GM12878 (cell line): ENCODE results near the gene AURKAIP1. TPM values are rescaled to one million over a fixed set of nuclear protein-coding genes. Genes with fewer than 3 reads are reported as not detected.

Experiments used
- ZBTB33 ChIP-seq: fragments of 450-650 bp; IDR thresholded peaks from 2 replicates; pipeline ENCODE4 v1.6.1; 2017; ENCODE audit warnings: mild to moderate bottlenecking
- polyA plus RNA-seq, 11 experiments: library from polyadenylated mRNA; depleted of rRNA in 4 of 11; unstranded in 6 of 11; stranded (reverse) in 5 of 11; fragments of >200 nt; fragmentation: Nextera tagmentation in 4 of 11; fragmentation: Illumina TruSeq in 1 of 11; extraction: Ambion mirVana in 4 of 11; extraction: Trizol in 1 of 11; gene quantifications; 1 replicate in 1 of 11; 2 replicates in 10 of 11; pipeline versions ENCODE4 v1.2.1 to v1.2.3, GENCODE V29; 2011 to 2016; ENCODE audit warnings: inconsistent platforms in 2 of 11, missing spikeins in 2 of 11, low read depth in 1 of 11
- total RNA-seq, 4 experiments: library from RNA; depleted of rRNA in 3 of 4; stranded (reverse); fragments of >200 nt in 3 of 4; fragmentation: Illumina TruSeq in 1 of 4; extraction: Trizol in 1 of 4; gene quantifications; 2 replicates each; pipeline versions ENCODE4 v1.2.1 to v1.2.3, GENCODE V29; 2013 to 2021
- TF ChIP-seq, protein P1 (sequence below): fragments of 450-650 bp; formaldehyde crosslinking; IDR thresholded peaks from 2 replicates; pipeline ENCODE4 v1.4.0; 2020; ENCODE audit warnings: mild to moderate bottlenecking, moderate library complexity
- TF ChIP-seq, protein P2 (sequence below): fragments of 450-650 bp; IDR thresholded peaks from 2 replicates; pipeline ENCODE4 v1.6.1; 2017; ENCODE audit warnings: antibody characterized with exemption, mild to moderate bottlenecking, moderate library complexity

AURKAIP1 gene
- total and polyA plus RNA-seq, 10 of the 15 experiments (the other 5 are each of a cell fraction or from before 2014, with no cell fraction given), result 6.5 to 366 (median 120) TPM

- TF ChIP-seq, protein P1, sequence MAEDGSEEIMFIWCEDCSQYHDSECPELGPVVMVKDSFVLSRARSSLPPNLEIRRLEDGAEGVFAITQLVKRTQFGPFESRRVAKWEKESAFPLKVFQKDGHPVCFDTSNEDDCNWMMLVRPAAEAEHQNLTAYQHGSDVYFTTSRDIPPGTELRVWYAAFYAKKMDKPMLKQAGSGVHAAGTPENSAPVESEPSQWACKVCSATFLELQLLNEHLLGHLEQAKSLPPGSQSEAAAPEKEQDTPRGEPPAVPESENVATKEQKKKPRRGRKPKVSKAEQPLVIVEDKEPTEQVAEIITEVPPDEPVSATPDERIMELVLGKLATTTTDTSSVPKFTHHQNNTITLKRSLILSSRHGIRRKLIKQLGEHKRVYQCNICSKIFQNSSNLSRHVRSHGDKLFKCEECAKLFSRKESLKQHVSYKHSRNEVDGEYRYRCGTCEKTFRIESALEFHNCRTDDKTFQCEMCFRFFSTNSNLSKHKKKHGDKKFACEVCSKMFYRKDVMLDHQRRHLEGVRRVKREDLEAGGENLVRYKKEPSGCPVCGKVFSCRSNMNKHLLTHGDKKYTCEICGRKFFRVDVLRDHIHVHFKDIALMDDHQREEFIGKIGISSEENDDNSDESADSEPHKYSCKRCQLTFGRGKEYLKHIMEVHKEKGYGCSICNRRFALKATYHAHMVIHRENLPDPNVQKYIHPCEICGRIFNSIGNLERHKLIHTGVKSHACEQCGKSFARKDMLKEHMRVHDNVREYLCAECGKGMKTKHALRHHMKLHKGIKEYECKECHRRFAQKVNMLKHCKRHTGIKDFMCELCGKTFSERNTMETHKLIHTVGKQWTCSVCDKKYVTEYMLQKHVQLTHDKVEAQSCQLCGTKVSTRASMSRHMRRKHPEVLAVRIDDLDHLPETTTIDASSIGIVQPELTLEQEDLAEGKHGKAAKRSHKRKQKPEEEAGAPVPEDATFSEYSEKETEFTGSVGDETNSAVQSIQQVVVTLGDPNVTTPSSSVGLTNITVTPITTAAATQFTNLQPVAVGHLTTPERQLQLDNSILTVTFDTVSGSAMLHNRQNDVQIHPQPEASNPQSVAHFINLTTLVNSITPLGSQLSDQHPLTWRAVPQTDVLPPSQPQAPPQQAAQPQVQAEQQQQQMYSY (CRISPR knock-in tag), result no peak
- no peak for TF ChIP-seq ZBTB33
- TF ChIP-seq, protein P2, sequence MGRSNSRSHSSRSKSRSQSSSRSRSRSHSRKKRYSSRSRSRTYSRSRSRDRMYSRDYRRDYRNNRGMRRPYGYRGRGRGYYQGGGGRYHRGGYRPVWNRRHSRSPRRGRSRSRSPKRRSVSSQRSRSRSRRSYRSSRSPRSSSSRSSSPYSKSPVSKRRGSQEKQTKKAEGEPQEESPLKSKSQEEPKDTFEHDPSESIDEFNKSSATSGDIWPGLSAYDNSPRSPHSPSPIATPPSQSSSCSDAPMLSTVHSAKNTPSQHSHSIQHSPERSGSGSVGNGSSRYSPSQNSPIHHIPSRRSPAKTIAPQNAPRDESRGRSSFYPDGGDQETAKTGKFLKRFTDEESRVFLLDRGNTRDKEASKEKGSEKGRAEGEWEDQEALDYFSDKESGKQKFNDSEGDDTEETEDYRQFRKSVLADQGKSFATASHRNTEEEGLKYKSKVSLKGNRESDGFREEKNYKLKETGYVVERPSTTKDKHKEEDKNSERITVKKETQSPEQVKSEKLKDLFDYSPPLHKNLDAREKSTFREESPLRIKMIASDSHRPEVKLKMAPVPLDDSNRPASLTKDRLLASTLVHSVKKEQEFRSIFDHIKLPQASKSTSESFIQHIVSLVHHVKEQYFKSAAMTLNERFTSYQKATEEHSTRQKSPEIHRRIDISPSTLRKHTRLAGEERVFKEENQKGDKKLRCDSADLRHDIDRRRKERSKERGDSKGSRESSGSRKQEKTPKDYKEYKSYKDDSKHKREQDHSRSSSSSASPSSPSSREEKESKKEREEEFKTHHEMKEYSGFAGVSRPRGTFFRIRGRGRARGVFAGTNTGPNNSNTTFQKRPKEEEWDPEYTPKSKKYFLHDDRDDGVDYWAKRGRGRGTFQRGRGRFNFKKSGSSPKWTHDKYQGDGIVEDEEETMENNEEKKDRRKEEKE, result no peak
These were observed 28.5 kb downstream of the AURKAIP1 start (continued) for GRCh38 chr1:1346501-1346890.
